ENCODE data around the gene NRXN3.

DNA sequence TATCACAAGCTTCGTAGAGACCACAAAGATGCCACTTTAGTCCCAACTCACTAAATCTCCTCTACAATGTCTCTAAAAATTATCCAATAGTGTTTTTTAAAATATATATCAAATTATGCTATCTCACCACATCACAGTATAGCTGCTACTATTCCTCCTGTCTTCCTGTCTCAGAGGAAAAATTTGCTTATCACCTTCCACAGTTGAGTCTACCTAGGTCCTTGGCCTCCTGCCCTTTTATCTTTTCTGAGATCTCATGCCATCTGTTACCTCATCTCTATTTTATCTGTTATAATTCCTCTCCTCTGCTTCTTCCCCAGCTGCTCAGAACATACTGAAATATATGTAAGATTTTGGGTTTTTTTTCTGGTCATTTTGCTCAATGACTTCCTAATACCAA is 1473.0 kb downstream of the NRXN3 start:
- TF ChIP-seq, protein P1, sequence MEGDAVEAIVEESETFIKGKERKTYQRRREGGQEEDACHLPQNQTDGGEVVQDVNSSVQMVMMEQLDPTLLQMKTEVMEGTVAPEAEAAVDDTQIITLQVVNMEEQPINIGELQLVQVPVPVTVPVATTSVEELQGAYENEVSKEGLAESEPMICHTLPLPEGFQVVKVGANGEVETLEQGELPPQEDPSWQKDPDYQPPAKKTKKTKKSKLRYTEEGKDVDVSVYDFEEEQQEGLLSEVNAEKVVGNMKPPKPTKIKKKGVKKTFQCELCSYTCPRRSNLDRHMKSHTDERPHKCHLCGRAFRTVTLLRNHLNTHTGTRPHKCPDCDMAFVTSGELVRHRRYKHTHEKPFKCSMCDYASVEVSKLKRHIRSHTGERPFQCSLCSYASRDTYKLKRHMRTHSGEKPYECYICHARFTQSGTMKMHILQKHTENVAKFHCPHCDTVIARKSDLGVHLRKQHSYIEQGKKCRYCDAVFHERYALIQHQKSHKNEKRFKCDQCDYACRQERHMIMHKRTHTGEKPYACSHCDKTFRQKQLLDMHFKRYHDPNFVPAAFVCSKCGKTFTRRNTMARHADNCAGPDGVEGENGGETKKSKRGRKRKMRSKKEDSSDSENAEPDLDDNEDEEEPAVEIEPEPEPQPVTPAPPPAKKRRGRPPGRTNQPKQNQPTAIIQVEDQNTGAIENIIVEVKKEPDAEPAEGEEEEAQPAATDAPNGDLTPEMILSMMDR (IDR thresholded peaks at IDR 0.05; ENCODE audit: low read depth, low read length, missing input control): no peak
- TF ChIP-seq RAD21 (IDR thresholded peaks at IDR 0.05) (no peak), EGR1 (IDR thresholded peaks at IDR 0.05; ENCODE audit: low read depth in 2 of 2) (no peak), GABPA (IDR thresholded peaks at IDR 0.05 in 1 of 2, conservative IDR thresholded peaks at IDR 0.05 in 1 of 2) (no peak), TAF1 (conservative IDR thresholded peaks at IDR 0.05) (no peak), FOXA1 (IDR thresholded peaks at IDR 0.05) (no peak)
- TF ChIP-seq, protein P2, sequence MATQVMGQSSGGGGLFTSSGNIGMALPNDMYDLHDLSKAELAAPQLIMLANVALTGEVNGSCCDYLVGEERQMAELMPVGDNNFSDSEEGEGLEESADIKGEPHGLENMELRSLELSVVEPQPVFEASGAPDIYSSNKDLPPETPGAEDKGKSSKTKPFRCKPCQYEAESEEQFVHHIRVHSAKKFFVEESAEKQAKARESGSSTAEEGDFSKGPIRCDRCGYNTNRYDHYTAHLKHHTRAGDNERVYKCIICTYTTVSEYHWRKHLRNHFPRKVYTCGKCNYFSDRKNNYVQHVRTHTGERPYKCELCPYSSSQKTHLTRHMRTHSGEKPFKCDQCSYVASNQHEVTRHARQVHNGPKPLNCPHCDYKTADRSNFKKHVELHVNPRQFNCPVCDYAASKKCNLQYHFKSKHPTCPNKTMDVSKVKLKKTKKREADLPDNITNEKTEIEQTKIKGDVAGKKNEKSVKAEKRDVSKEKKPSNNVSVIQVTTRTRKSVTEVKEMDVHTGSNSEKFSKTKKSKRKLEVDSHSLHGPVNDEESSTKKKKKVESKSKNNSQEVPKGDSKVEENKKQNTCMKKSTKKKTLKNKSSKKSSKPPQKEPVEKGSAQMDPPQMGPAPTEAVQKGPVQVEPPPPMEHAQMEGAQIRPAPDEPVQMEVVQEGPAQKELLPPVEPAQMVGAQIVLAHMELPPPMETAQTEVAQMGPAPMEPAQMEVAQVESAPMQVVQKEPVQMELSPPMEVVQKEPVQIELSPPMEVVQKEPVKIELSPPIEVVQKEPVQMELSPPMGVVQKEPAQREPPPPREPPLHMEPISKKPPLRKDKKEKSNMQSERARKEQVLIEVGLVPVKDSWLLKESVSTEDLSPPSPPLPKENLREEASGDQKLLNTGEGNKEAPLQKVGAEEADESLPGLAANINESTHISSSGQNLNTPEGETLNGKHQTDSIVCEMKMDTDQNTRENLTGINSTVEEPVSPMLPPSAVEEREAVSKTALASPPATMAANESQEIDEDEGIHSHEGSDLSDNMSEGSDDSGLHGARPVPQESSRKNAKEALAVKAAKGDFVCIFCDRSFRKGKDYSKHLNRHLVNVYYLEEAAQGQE (IDR thresholded peaks at IDR 0.05): no peak
- TF ChIP-seq, protein P3, sequence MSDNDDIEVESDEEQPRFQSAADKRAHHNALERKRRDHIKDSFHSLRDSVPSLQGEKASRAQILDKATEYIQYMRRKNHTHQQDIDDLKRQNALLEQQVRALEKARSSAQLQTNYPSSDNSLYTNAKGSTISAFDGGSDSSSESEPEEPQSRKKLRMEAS (IDR thresholded peaks at IDR 0.05): no peak
